HG03139 (cell line): ENCODE results near the gene NINJ2.

Experiments used
- ATAC-seq: cut with Tn5 transposase; IDR thresholded peaks from one replicate; pipeline ENCODE4 v1.9.1; 2021; ENCODE audit not compliant: unreplicated experiment

The NINJ2 gene

DNA sequence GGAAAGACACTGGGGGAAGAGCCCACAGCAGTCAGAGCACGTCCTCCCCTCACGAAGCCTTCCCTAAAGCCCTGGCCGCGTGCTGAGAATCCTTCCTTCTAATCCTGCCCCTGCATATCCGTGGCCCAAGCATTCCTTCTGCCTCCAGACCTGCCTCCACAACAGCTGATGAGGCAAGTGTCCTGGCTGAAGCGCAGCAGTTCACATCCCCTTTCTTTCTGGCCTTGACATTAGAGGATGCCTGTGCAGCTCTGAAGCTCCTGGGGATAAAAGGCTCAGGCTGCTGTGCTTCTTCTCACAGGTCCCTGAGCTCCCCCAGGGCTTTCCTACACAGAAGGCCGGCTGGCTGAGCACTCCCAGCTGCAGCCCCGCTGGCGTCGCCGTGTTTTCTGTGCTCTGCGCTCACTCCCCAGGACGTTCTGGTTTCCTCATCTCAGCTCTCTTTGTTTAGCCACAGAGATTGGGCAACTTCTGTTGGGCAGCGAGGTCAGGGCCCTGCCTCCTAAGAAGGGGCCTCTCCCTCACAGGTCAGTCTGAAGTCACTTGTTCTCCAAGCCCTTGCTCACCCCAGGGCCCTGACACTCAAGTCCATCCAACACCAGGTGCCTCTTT lies 45.8 kb downstream of the NINJ2 start:
- no peak for ATAC-seq

DNA sequence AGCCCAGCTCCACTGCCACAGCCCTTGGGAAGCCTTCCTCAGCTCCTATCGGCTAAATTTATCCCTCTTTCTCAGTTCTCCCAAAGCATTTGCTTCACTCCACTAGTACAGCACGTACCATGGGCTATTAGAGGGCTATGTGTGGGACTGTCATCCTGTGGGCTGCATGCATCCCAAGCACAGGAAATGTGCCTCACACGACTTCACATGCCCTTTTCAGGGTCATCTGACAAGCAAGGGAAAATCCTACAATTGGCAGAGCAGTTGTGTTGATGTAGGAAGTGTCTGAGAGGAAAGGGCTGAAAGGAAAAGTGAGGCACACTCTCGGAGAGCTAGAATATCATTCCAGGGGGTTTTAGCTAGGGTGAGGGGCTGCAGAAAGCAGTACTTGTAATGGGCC lies 47.6 kb downstream of the NINJ2 start:
- ATAC-seq: no peak

GRCh38 chr12:614411-614970 lies 48.8 kb downstream of the NINJ2 start:
- no peak for ATAC-seq

GRCh38 chr12:613996-614395 lies 49.2 kb downstream of the NINJ2 start:
- ATAC-seq: no peak

DNA sequence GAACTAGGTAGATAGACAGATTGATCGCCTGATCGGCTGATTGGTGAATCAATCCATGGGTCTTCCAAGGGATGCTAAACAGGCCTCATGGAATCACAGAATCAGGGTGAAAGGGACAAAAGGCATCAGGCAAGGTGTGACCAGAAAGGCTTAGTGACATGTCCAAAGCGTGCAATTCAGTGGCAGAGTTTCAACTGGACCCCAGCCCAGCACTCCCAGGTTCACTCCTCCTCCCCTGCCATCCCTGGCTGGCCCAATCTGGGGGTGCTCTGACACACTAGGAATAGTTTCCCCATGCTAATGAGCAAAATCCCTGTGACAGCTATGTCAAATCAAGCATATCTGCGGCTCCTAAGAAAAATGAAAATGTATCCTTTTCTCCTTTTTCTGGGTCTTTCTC lies 50.4 kb downstream of the NINJ2 start:
- ATAC-seq: no peak

GRCh38 chr12:612293-612692 lies 51.0 kb downstream of the NINJ2 start:
- ATAC-seq: no peak

GRCh38 chr12:611721-612120 lies 51.5 kb downstream of the NINJ2 start:
- ATAC-seq: no peak

DNA sequence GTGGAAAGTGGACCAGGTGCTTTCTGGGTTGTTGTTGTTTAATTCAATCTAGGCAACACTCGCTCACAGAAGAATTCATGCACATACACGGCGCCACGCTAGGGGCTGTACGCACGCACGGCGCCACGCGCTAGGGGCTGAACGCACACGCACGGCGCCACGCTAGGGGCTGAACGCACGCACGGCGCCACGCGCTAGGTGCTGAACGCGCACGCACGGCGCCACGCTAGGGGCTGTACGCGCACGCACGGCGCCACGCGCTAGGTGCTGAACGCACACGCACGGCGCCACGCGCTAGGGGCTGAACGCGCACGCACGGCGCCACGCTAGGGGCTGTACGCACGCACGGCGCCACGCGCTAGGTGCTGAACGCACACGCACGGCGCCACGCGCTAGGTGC lies 54.3 kb downstream of the NINJ2 start:
- ATAC-seq: no peak

- ATAC-seq: no peak
Measured at GRCh38 chr12:608413-608812, 54.8 kb downstream of the NINJ2 start.

- ATAC-seq: no peak
Measured at GRCh38 chr12:607541-608001, 55.7 kb downstream of the NINJ2 start.

DNA sequence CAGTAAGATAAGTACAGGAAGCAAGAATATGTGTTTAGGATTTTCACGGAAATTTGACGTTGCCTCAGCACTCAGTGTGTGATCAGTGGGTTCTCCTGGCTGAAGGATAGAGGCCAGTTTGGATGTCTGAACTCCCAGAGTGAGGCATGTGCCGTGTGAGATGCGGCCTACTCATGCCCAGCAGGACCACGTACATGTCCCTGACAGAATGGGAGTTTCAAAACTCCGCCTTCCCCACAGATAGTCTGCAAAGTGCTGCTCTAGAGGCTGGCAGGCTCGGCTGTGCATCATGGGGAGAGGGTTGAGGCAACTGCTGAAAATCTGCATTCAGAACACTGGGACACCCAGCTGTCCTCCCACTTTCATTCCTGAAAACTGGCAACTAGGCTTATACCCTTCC lies 58.3 kb downstream of the NINJ2 start:
- no peak for ATAC-seq

DNA sequence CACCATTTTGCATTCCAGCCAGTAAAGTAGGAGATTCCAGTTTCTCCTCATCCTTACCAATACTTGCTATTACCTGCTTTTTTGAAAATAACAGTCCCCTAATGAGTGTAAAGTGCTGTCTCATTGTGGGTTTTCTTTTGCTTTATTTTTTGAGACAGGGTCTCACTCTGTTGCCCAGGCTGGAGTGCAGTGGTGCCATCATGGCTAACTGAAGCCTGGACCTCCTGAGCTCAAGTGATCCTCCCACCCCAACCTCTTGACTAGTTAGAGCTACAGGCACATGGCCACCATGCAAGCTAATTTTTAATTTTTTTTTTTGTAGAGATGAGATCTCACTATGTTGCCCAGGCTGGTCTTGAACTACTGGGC lies 60.6 kb downstream of the NINJ2 start:
- no peak for ATAC-seq

DNA sequence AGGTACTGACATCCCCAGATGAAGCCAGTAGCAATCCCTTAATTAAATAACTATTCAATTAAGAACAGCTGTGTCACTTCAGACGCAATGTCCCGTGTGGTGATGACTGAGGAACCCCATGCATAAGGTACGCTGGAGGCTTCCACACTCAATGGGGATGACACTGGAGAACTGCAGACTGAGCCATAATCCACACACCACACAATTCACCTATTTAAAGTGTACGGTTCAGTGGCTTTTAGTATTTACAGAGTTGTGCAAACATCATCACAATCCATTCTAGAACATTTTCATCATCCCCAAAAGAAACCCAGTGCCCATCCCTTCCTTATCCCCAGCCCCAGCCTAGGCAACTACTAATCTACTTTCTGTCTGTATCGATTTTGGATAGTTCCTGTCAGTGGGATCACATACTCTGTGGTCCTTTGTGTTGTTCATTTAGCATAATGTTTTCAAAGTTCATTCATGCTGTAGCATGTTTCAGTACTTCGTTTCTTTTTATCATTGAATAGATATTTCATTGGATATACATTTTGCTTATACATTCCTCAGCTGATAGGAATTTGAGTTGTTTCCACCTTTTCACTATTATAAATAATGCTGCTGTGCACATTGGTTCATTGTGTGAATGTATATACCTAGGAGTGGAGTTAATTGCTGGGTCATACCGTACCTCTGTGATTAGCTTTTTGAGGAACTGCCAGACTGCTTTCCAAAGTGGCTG lies 61.1 kb downstream of the NINJ2 start:
- ATAC-seq: no peak

DNA sequence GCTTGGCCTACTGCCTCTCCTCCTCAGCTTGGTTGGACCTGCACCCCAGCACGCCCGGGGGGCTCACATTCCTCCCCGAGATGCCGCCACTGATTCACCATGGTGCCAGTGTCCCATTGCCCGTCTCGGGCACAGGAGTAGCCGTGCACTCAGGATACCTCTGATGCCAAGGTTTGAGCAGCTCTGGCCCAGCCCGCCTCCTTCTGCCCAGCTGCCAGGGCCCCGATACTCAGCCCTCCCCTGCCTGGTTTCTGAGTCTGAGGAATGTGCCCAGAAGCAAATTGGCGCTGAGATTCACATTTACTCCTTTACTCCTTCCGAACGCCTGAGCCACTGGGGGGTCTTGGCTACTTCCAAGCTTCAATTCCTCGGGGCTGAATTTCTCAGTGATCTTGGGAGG lies 63.5 kb downstream of the NINJ2 start:
- ATAC-seq: no peak

DNA sequence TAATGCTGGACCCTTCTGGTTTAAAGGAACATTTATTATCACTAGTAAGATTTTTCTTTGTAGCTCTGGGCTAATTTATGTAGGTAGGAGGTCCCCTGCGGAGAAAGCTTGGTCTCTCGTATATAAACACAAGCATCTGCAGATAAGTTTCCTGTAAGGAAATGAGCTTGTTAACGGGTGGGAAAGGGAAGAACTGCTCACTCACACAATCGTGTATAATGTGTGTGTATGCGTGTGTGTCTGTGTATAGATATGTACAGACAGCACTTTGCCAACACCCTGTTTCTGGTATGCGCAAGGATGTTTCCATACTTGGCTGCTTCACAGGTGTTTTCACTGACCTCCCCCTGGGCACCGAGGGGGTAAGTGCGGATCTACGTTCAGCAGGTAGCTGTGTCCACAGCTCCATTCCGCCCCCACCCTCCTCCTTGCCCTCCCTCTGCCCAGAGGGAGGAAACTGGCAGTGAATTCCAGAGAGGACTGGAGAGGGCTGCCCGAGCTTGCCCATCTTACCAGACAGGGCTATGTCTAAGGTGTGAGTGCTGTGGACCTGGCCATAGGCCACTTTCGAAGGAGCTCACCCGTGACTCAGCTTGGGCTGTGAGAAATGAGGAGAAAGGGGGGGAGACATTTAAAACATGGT lies 65.2 kb downstream of the NINJ2 start:
- no peak for ATAC-seq

DNA sequence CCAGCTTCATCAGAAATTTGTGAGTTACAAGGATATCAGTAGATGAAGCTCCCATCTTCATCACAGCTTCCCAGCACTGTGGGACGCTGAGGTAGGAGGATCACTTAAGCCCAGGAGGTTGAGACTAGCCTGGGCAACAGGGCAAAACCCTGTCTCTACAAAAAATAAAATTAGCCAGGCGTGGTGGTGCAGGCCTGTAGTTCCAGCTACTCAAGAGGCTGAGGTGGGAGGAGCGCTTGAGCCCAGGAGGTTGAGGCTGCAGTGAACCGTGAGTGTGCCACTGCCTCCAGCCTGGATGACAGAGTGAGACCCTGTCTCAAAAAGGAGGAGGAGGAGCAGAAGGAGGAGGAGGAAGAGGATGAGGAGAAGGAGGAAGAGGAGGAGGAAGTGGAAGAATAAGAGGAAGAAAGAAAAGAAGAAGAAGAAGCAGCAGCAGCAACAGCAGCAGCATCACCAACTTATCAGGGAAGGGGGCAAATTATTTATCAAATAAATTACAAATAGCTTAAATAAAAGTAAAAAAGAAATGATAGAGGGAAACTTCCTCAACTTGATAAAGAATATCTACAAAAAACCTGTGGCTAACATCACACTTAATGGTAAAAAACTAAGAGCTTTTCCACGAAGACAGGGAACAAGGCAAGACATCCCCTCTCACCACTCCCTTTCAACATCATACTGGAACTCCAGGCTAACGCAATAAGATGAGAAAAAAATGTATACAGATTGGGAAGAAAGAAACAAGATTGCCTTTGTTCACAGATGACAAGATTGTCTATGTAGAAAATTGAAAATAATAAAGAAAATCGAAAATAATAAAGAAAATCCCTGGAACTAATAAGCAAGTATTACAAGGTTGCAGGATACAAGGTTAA lies 69.6 kb downstream of the NINJ2 start:
- no peak for ATAC-seq

GRCh38 chr12:592024-592505 lies 71.2 kb downstream of the NINJ2 start:
- ATAC-seq: no peak

DNA sequence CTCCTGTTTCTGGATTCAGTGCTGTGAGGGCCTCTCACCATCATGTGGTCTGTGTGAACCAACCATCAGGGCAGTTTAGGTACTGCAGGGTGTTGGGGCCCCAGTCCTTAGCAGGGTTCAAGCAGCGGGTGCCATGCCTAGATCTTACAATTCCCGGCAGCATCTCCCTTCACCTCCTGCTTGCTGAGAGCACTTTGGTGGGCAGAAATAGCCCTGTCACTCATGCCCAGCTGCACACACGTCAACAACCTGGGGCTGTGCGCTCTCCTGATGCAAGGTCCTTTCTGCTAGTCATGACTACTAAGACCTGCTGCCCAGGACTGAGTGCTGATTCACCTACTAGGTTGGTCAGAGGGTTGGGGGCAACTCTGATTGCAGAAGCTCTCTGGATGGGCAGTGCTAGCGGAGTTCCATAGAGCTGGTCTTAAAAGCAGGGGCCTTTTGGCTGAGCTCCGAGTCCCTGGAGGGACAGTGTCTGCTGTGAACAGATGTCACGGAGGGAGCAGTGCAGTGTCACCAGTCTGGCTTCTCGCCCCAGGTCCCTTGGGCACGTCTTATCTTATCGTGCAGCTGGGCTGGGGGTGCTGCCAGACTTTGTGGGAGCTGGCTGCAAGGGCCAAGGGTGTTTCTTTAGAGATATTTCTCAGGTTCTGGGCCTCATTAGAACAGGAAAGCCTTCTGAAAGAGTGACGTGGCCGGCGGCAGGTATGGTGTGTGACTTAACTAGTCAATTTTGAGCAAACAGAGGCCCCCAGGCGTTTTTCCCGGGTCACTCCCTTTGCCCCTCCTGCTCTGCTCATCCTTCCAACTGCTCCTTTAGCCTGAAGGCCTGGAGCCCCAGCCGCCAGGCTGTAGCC lies 71.8 kb downstream of the NINJ2 start:
- ATAC-seq: no peak

DNA sequence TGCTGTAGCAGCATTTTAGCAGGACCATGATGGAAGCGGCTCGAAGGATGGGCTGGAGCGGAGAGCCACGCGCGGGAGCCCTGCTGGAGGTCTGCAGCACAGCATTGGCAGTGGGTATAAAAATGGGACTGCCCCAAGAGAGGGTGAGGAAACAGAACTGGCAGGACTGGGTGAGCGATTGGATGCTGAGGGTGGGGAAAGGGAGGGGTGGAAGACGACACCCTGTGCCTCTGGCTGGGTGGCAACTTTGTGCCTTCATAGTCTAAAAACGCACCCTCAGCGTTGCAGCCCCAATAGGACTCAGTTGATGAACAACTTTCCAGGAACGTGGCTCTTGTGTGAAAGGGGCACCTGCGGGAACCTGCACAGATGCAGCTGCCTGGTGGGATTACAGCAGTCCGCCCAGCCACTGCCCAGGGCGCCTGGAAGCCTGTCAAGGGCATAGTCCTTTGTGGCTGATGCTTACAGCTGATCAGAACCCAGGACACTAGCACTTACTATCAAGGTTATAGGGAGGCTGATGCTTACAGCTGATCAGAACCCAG lies 73.0 kb downstream of the NINJ2 start:
- ATAC-seq: no peak

DNA sequence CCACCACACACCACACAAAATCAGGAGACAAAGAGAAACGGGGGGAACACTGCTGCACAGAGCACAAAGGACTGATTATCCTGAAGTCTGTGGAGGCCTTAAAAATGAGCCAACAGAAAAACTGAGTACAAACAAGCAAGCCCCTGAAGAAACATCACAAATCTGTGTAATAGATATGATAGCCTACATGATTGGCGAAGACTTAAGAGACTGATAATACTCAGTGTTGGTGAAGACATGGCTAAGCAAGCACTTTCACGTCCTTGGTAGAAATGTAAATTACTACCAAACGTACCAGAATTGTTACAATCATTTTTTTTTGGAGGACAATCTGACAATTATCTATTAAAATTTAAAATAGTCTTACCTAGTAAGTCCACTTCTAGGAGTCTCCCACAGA lies 74.6 kb downstream of the NINJ2 start:
- no peak for ATAC-seq
